Fibroblast of peridontal ligament (primary cell): Measurements from ENCODE around the gene PFDN5.

Experiments used
- DNase-seq: peaks from one replicate; pipeline ENCODE4 v3.0.0-alpha.2; 2010; ENCODE audit errors: extremely low read depth

PFDN5 gene

DNA sequence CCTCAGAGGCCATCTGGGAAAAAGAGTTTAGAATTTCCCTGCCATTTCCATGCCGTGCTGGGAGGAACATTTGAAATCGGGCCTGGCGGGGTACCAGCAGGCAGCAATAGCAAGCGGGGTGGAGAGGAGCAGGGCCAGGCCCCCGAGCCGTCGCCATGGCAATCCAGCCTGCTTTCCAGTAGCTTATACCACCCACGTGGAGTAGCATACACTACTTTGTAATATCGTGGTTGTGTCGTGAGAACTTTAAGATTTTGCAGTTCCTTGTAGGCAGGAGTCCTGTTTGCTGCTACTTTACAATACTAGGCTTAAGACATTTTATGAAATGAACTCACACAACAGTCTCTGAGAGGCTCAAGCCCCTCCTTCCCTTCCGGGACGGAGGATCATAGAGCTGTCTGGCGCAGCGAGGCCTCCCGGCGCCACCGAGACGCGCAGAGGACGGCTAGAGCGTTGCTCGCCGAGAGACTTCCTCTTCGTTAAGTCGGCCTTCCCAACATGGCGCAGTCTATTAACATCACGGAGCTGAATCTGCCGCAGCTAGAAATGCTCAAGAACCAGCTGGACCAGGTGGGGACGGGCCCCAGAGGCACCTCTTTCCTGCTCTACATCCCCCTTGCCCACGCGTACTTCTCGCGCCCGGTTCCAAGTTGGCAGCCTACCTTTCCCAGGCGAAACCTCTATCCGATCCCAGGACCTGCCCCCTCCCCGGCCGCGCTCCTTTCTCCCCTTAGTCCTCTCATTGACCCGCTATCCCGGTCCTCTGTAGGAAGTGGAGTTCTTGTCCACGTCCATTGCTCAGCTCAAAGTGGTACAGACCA lies at the start of gene PFDN5:
Gene PFDN5, plus strand, starts transcription at position 473 of the 821 bp plus-strand sequence. Its CDS starts 26 bp downstream, at position 499.
- peak; percentile 92 for DNase-seq

DNA sequence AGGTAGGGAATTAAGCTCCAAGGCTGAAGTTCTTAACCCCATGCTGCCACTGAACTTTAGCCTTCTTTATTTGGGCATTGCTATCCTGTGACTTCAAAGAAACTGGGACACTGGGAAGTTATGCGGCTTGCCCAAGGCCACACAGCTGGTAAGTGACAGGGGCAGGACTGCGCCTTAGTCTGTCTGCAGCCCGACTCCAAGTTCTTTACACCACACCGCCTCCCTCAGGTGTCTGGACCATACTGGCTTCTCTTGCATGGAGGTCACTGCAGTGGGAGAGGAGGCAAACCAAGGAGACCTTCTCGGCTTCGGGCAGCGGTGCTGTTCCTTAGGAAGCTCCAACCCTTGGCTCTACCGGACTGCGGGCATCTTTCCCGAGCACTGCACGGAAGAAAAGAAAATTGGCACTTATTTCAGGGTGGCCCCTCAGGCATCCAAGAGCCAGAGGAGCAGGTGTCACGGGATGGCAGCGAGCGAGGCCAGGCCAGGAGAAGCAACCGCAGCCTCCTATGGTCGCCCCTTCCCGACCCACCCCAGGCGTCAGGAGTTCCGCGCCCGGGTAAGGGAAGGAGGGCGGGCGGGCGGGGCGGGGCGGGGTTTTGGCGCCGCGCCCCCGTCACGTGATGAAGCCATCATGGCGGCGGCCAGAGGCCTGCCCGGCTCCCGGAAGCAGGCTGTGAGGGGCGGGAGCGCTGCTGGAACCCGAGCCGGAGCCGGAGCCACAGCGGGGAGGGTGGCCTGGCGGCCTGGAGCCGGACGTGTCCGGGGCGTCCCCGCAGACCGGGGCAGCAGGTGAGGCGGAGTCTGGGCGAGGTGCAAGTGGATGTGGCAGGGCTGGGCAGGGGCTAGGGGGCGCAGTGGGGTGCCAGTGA lies 43.6 kb upstream of the PFDN5 start:
- DNase-seq: peak; percentile 60

DNA sequence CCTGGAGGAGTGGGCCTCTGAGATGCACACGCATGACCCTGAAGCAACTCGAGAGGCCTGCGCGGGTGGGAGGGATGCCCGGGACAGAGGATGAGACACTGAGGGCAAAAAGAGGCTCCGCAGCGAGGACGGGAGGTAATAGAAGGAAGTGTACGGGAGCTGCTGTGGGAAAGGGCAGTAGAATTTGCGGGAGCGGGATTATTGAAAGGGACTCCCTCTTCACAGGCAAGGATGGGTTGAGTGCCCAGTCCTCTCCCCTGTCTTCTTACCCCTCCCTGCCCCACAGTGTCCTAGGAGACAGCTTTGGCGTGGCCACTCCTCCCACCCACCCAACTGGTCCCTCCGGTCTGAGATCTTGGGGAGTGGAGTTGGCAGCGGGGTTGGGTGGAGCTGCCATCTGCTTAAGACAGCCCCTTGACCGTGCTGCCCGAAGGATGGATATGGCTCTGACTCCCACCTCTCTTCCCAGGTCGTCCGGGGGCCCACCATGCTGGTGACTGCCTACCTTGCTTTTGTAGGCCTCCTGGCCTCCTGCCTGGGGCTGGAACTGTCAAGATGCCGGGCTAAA lies 42.9 kb upstream of the PFDN5 start:
- no peak for DNase-seq

DNA sequence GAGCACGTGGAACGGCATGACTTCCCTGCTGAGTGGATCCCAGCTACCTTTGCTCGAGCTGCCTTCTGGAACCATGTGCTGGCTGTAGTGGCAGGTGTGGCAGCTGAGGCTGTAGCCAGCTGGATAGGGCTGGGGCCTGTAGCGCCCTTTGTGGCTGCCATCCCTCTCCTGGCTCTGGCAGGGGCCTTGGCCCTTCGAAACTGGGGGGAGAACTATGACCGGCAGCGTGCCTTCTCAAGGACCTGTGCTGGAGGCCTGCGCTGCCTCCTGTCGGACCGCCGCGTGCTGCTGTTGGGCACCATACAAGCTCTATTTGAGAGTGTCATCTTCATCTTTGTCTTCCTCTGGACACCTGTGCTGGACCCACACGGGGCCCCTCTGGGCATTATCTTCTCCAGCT lies 42.0 kb upstream of the PFDN5 start:
- no peak for DNase-seq

DNA sequence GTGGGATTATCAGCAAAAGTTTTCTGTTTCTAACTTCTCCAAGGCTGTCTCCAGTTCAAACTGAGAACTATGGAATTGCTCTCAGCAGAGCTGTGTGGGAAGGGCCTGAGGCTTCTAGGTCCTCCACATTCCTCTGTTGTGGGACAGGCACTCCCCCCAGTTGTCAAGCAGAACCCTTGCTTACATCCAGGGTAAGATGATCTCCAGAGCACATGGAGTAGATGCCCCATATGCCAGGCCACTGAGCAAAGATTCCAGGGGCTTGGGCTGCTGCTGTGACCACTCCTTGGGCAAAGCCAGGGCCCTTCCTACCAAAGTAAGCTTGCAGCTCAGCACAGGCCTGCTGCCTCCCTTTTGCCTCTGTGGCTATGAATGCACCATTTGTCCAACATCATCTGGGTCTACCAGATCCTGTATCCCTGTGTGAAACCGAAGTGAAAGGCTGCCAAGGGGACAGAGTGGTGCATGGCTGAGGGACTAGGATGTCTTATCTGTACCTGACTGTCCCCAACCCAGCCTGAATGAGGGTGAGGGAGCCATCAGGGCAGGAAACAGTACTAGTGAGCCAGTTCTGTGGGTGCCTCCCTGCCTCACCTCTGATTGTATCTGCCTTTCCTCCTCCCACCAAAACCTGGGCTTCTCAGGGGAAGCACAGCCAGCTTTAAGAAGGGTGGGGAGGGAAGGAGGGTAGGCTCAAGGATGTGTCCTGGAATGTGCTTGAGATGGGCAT lies 40.4 kb upstream of the PFDN5 start:
- no peak for DNase-seq

DNA sequence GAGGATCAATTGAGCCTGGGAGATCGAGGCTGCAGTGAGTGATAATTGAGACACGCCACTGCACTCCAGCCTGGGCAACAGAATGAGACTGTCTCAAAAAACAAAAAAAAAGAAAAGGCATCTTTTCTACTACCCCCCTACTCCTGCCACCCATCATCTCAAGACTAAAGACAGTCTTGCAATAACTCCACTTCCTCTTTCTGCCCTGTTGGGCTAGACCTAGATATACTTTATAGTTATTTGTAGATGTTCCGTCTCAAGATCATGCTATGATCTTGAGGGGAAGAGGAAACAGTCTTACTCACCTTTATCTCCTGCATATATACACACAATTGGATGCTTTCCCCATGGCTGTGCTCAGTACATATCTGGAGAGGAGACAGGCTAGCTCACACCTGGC lies 39.3 kb upstream of the PFDN5 start:
- no peak for DNase-seq

DNA sequence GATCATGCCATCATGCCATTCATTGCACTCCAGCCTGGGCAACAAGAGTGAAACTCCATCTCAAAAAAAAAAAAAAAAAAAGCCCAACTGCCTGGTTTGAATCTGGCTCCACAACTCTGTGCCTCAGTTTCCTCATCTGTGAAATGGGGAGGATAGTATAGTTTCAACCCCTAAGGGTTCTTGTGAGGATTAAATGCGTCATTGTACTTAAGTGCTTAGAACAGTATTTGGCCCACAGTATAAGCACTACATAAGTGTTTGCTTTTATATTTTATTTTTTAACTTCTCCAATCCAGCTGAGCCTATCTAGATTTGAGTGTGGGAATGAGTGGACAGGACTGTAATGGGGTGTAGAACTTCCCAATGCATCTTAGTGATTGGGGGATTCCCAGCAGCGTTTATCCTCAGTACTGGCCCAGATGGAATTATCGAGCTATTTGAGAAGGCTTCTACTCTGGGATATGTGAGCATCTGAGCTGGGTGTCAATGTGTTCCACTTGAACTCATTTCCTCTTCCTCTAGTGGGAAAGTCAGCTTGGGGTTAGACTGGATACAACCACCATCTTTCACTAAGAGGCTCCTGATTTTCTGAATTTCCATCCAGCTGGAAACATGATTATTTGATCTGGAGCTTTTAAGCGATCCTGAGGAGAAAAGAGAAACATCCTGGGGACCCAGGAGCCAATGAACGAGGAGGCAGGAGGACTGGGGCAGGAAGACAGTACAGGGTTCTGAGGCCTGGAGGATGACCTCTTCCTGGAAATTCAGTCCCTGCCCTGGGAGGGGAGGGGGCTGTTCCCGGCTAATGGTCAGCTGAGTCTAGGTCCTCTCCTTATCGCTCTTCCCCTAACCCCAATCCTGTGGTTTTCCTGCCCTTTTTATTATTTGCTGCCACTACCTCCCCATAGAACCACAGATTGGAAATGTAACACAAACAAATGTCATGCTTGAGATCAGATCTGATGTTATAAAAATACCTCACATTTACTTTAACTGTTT lies 36.5 kb upstream of the PFDN5 start:
- DNase-seq: no peak

DNA sequence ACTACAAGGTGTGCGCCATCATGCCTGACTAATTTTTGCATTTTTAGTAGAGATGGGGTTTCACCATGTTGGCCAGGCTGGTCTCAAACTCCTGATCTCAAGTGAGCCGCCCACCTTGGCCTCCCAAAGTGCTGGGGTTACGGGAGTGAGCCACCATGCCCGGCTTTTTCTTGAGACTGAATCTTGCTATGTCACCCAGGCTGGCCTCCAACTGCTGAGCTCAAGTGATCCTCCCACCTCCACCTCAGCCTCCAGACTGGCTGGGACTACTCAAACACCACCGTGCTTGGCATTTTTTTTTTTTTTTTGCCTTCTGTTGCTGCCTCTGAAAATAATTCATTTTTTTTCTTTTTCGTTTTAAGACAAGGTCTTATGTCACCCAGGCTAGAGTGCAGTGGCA lies 35.5 kb upstream of the PFDN5 start:
- DNase-seq: no peak

DNA sequence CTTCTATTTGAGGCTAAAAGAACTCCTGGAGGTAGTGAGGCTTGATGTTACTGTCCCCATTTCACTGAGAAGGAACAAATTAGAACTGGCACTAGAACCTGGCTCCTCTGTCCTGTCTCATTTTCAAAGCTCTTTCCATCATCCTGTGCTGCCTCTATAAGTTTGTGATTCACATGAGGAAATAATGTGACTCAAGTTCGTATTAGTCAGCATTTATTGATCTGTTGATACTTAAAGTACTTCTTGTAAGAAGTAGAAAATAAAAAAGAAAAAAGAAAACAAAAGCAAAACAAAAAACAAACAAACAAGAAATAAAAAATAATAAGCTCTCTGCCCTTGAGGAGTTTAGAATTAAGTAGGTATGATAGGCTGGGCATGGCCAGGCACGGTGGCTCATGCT lies 29.6 kb upstream of the PFDN5 start:
- DNase-seq: no peak

DNA sequence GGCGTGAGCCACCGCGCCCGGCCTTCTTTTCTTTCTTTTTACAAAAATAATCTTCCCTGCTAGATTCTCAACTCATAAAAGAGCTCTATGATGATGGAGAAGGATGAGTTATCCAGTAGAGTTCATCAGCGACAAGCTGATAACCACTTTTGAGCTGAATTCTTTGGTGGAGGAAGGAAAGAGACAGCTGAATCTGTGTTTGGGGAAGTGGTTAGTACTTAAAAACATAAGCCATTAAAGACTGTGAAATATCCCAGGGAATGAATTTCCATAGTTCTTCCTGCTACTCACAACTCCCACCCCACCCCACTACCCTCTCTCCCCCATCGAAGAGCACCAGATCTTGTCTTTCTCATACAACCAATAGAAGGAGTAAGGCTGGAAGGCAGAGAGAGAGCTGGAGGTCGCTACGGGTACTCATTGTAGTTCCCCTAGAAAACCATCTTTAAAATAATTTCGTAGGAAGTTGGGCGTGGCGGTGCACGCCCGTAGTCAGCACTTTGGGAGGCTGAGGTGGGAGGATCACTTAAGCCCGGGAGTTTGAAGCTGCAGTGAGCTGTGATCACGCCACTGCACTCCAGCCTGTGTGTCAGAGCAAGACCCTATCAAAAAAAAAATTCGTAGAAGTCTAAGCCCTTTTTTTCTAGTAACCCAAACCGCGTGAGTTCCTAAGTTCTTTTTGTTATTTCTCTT lies 27.9 kb upstream of the PFDN5 start:
- no peak for DNase-seq

DNA sequence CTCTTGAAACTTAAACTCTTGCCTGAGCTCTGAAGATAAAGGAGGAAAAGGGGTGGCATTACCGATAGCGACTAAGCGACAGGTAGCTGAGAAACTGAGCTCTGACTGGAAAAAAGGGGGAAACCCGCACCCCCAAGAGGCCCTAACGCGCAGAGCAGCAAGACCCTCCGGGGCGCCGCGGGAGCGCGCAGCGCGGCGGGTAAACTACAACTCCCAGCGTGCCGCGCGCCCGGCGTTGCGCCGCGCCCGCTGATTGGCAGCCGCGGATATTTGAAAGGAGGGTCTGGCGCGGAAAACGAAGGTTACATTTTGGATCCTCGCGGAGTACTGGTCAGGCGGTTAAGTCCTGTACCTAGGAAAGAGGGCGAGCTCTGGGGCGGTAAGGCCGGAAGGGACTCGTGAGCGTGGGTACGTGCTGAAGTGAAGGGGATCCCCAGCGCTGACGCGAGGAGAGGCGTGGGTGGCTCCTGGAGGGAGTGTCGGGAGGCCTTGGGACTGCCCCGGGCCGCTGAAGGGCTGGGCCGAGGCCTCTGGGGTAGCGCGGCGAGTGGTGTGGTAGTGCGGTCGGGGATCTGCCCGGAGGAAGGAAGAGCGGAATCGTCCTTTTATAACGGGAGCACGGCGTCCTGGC lies 27.2 kb upstream of the PFDN5 start, which contains the start of gene ESPL1:
Gene ESPL1, plus strand, starts transcription at position 301 of the 631 bp plus-strand sequence. CDS start 468 bp downstream, outside the sequence.
- DNase-seq: peak; percentile 58

DNA sequence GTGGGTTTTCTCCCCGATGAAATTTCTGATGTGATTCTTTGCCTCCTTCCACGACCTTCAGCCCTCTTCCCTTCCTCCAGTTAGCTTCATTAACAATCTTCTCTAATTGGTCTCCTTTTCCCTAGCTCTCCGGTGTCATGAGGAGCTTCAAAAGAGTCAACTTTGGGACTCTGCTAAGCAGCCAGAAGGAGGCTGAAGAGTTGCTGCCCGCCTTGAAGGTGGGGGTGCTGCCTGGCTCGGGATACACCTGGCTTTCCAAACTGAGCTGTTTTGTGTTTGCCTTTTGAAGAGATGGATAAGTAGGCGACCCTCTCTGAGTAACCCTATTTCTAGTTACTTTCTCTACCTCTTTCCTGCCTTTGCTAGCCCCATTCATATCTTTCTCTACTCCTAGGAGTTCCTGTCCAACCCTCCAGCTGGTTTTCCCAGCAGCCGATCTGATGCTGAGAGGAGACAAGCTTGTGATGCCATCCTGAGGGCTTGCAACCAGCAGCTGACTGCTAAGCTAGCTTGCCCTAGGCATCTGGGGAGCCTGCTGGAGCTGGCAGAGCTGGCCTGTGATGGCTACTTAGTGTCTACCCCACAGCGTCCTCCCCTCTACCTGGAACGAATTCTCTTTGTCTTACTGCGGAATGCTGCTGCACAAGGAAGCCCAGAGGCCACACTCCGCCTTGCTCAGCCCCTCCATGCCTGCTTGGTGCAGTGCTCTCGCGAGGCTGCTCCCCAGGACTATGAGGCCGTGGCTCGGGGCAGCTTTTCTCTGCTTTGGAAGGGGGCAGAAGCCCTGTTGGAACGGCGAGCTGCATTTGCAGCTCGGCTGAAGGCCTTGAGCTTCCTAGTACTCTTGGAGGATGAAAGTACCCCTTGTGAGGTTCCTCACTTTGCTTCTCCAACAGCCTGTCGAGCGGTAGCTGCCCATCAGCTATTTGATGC lies 26.4 kb upstream of the PFDN5 start:
- no peak for DNase-seq

DNA sequence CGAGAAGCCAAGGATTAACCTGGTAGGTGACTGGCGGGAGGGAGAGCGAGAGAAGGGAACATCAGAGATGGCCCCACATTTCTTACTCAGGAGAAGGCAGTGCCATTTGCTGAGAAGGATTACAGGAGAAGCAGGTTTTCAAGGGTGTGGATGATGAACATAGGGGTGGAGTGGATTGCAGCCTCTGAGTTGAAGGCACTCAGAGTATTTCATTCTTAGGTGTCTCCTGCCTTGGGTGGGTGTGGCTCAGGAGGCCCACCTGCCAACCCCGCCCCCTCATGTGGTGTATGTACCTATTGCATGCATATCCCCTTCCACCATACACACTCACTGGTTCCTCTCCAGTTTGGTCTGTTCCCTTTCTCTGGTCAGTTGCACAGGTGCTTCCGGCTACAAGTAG lies 20.9 kb upstream of the PFDN5 start:
- DNase-seq: no peak

DNA sequence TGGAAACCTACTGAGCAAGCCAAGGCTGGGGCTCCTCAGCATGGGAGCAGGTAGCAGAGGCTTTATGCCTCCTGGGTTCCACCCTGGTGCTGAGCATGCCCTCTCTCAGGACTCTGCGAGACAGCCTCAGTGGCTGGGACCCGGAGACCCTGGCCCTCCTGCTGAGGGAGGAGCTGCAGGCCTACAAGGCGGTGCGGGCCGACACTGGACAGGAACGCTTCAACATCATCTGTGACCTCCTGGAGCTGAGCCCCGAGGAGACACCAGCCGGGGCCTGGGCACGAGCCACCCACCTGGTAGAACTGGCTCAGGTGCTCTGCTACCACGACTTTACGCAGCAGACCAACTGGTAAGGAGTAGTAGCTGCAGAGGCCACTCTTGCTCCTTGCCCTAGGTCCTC lies 18.8 kb upstream of the PFDN5 start:
- no peak for DNase-seq

DNA sequence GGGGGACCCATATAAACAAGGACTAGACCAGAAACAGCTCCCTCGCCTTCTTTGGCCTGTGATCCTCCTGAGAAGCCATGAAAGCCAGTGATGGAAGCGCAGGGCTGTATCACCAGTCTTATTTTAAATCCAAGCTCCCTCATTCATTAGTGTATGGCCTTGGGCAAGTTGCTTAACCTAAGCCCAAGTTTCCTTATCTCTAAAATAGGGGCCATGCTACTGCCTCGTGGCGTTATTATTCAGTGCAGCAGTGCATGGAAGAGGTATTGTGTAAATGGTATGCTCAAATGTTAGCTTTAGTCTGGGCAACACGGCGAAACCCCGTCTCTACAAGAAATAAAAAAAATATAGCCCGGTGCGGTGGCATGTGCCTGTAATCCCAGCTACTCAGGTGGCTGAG lies 17.4 kb upstream of the PFDN5 start:
- no peak for DNase-seq

DNA sequence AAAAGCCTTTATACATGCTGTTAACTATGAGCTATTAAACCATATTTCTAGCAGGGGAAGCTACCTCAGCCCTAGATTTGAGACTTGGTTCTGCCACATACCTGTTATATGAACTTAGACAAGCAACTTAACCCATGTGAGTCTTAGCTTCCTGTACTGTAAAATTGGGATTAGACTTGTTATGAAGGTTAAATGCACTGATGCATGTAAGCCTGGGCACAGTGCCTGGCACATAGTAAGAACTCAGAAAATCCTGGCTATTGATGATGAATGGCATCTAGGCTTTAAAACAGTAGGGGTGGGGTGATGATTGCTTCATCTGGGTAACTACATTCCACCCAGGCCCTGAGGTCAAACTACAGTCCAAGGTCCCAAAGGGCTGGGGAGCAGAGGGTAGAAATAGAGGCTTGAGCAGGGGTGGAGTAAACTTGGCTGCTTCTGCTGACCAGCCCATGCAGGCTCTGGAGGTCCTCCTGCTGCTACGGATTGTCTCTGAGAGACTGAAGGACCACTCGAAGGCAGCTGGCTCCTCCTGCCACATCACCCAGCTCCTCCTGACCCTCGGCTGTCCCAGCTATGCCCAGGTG lies 16.0 kb upstream of the PFDN5 start:
- DNase-seq: no peak

DNA sequence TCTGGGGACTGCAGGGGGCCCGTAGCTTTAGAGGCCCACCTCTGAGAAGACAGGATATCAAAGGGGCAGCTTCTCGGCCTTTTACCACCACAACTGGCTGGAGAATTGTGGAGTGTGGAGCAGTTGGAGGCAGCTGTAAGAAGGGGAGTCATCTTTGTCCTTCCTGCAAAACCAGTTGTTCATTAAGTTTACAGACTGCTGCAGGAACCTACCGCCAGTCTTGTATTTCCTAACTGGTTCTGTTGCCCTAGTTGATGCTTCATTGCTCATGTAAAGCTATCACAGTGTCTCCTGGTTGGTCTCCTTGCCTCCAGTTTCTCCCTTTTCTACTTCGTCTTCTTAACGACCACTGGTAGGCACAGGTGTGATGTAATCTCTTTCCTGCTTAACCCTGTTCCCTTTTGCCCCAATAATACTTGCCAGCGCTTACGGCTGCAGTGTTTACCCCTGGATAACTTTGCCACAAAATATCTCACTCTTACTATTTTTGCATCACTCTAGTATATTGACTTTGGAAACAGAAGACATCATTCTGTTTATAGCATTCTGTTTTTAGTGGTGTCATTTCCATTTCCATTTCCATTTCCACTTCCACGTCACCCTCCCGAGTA lies 15.3 kb upstream of the PFDN5 start:
- no peak for DNase-seq

DNA sequence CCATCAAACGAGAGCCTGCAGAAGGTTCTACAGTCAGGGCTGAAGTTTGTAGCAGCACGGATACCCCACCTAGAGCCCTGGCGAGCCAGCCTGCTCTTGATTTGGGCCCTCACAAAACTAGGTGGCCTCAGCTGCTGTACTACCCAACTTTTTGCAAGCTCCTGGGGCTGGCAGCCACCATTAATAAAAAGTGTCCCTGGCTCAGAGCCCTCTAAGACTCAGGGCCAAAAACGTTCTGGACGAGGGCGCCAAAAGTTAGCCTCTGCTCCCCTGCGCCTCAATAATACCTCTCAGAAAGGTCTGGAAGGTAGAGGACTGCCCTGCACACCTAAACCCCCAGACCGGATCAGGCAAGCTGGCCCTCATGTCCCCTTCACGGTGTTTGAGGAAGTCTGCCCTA lies 8.9 kb upstream of the PFDN5 start:
- no peak for DNase-seq
